B cell (primary cell): Measurements from ENCODE around the gene TBC1D2. TPM values are rescaled to one million over a fixed set of nuclear protein-coding genes. Genes with fewer than 3 reads are reported as not detected.

Experiments used
- ATAC-seq: fragments of 200-7000 bp; cut with Tn5 transposase; one replicate; pipeline ENCODE4 v1.10.0; 2021; ENCODE audit warnings: low read depth, mild to moderate bottlenecking, moderate number of reproducible peaks, moderate library complexity
- CTCF ChIA-PET: fragments of 350-600 bp; sonication (Branson Sonifier 250); formaldehyde crosslinking; loops from one replicate; lab custom pipeline; 2021; ENCODE audit warnings: antibody characterized with exemption, inconsistent platforms; lab: Charles Lee
- POLR2A ChIA-PET: fragments of 350-600 bp; sonication (Branson Sonifier 250); formaldehyde crosslinking; loops from one replicate; lab custom pipeline; 2021; ENCODE audit warnings: antibody characterized with exemption; lab: Charles Lee
- DNase-seq: peaks from one replicate; pipeline ENCODE4 v3.0.0; 2013
- H2AFZ ChIP-seq: 2 replicates; pipeline ENCODE4 v1.6.1; 2012; ENCODE audit warnings: mild to moderate bottlenecking, low read depth, low read length; ENCODE audit not compliant: insufficient read depth, poor library complexity, severe bottlenecking
- H3K27ac ChIP-seq, 2 donors: 1 replicate in 1 of 2; 2 replicates in 1 of 2; pipeline ENCODE4 v1.5.1; 2012 to 2013; ENCODE audit warnings: low read length in 2 of 2, mild to moderate bottlenecking in 2 of 2, moderate library complexity in 1 of 2
- H3K27me3 ChIP-seq, 4 experiments: fragments of 200-600 bp in 1 of 4; sonication (generic) in 1 of 4; replicated peaks in 1 of 4; 1 replicate in 2 of 4; 2 replicates in 2 of 4; pipeline versions ENCODE4 v1.6.1 to v1.7.0; 2013 to 2016; ENCODE audit warnings: low read length in 3 of 4, mild to moderate bottlenecking in 2 of 4, mixed read lengths in 1 of 4, moderate library complexity in 1 of 4; ENCODE audit not compliant: insufficient read depth in 4 of 4, control insufficient read depth in 3 of 4; ENCODE audit errors: control extremely low read depth in 1 of 4
- H3K36me3 ChIP-seq, 2 experiments: replicated peaks in 1 of 2; 1 replicate in 1 of 2; 2 replicates in 1 of 2; pipeline versions ENCODE4 v1.6.1 to v1.7.1; 2013; ENCODE audit warnings: low read length in 1 of 2; ENCODE audit not compliant: insufficient read depth in 2 of 2, control insufficient read depth in 1 of 2; ENCODE audit errors: control extremely low read depth in 1 of 2, extremely low read depth in 1 of 2
- H3K4me1 ChIP-seq, 2 donors: fragments of 200-600 bp in 1 of 2; sonication (generic) in 1 of 2; 1 replicate in 1 of 2; 2 replicates in 1 of 2; pipeline versions ENCODE4 v1.5.1 to v1.6.1; 2013 to 2017; ENCODE audit warnings: low read length in 2 of 2; ENCODE audit not compliant: control insufficient read depth in 2 of 2, insufficient read depth in 2 of 2
- H3K4me2 ChIP-seq: replicated peaks from 2 replicates; pipeline ENCODE3; 2012; ENCODE audit warnings: mild to moderate bottlenecking, low read depth, low read length; ENCODE audit not compliant: poor library complexity, severe bottlenecking
- H3K4me3 ChIP-seq, 5 experiments: fragments of 200-600 bp in 1 of 5; sonication (generic) in 1 of 5; 1 replicate in 3 of 5; 2 replicates in 2 of 5; pipeline versions ENCODE4 v1.5.1 to v1.7.0; 2011 to 2016; ENCODE audit warnings: low read length in 4 of 5, mild to moderate bottlenecking in 4 of 5, low read depth in 2 of 5, control low read depth in 1 of 5, moderate library complexity in 1 of 5; ENCODE audit not compliant: insufficient read depth in 1 of 5; ENCODE audit errors: control extremely low read depth in 1 of 5, extremely low read depth in 1 of 5
- H3K79me2 ChIP-seq: fragments of 200-600 bp; sonication (generic); one replicate; pipeline ENCODE4 v1.6.0; 2016; ENCODE audit warnings: low read length; ENCODE audit not compliant: control insufficient read depth, insufficient read depth
- H3K9ac ChIP-seq: fragments of 200-600 bp; sonication (generic); 2 replicates; pipeline ENCODE4 v1.6.1; 2017; ENCODE audit warnings: mild to moderate bottlenecking, low read length, moderate library complexity
- H3K9me3 ChIP-seq, 3 donors: one replicate each; pipeline versions ENCODE4 v1.6.1 to v1.7.1; 2013; ENCODE audit warnings: low read length in 2 of 3; ENCODE audit not compliant: control insufficient read depth in 2 of 3, insufficient read depth in 1 of 3; ENCODE audit errors: control extremely low read depth in 1 of 3
- H4K20me1 ChIP-seq: 2 replicates; pipeline ENCODE4 v1.6.0; 2012; ENCODE audit warnings: mild to moderate bottlenecking, low read length; ENCODE audit not compliant: insufficient read depth, control insufficient read depth, poor library complexity, severe bottlenecking
- H3K27ac Mint-ChIP-seq: one replicate; pipeline ENCODE4 v1.8.0; 2021; ENCODE audit warnings: mixed read lengths
- H3K27me3 Mint-ChIP-seq: one replicate; pipeline ENCODE4 v1.8.0; 2021; ENCODE audit warnings: mixed read lengths
- H3K4me1 Mint-ChIP-seq: one replicate; pipeline ENCODE4 v1.8.0; 2021; ENCODE audit warnings: mixed read lengths
- H3K4me3 Mint-ChIP-seq: one replicate; pipeline ENCODE4 v1.8.0; 2021; ENCODE audit warnings: mixed read lengths
- H3K9me3 Mint-ChIP-seq: one replicate; pipeline ENCODE4 v1.8.0; 2022; ENCODE audit warnings: mixed read lengths; ENCODE audit not compliant: insufficient read depth
- CTCF ChIP-seq: fragments of 200-600 bp; IDR thresholded peaks from one replicate; pipeline ENCODE4 v1.8.0; 2022; ENCODE audit warnings: antibody characterized with exemption, mild to moderate bottlenecking
- EZH2 ChIP-seq: IDR thresholded peaks from 2 replicates; pipeline ENCODE4 v1.6.1; 2012; ENCODE audit warnings: borderline replicate concordance, low read depth, mild to moderate bottlenecking, moderate library complexity, low read length; ENCODE audit not compliant: insufficient read depth, poor library complexity, severe bottlenecking
- WGBS: methylation state at CpG from one replicate; pipeline ENCODE4 v1.1.5; 2013; ENCODE audit warnings: missing lambda C conversion rate; ENCODE audit not compliant: insufficient coverage; 5-methylcytosine and 5-hydroxymethylcytosine counted together
- intact Hi-C: fragments of 100-400 bp; cut with micrococcal nuclease; formaldehyde crosslinking; loops from one replicate; pipeline ENCODE4 v1.10.0; 2022
- polyA plus RNA-seq: library from polyadenylated mRNA; depleted of rRNA; stranded (reverse); fragments of >200 nt; gene quantifications from 2 replicates; pipeline ENCODE4 v1.2.3, GENCODE V29; 2012
- total RNA-seq, 2 donors: library from RNA; stranded (reverse); fragments of 120-200 nt in 1 of 2; gene quantifications; 1 replicate in 1 of 2; 2 replicates in 1 of 2; pipeline versions ENCODE4 v1.2.3 to v1.2.4, GENCODE V29; 2013 to 2022

The TBC1D2 gene
- total and polyA plus RNA-seq, 2 donors (not counting 1 experiment from before 2014, with no cell fraction given) = 5.0 to 5.3 TPM

GRCh38 chr9:98159301-98159700 is 96.1 kb downstream of the TBC1D2 start:
- H3K27ac Mint-ChIP-seq = peak overlapping the region; percentile 15

More at GRCh38 chr9:98159301-98159700, 96.1 kb downstream of the TBC1D2 start:
- H3K4me3 ChIP-seq = no peak overlapping the region
- H3K9ac ChIP-seq = no peak overlapping the region
- no peak for ATAC-seq
- no peaks in the 10 kb centered on the region for H3K27me3 ChIP-seq
- H4K20me1 ChIP-seq = no peaks in the 10 kb centered on the region
- 96% methylated on average over 5 of the region's 5 CpGs for WGBS
- no peaks in the 10 kb centered on the region for H3K79me2 ChIP-seq
- no peak overlapping the region for H2AFZ ChIP-seq
- Mint-ChIP-seq H3K27me3 (no peaks in the 10 kb centered on the region), H3K4me1 (no peaks in the 10 kb centered on the region), H3K4me3 (no peak overlapping the region), H3K9me3 (no peaks in the 10 kb centered on the region)
- H3K9me3 ChIP-seq = no peaks in the 10 kb centered on the region
- CTCF ChIA-PET = no interaction called here
- no peaks in the 10 kb centered on the region for H3K4me1 ChIP-seq
- TF ChIP-seq EZH2 (no peak), CTCF (no peak)
- POLR2A ChIA-PET = no interaction called here
- H3K27ac ChIP-seq = no peak overlapping the region
- H3K36me3 ChIP-seq = no peaks in the 10 kb centered on the region
- intact Hi-C loops = no loop called here
- H3K4me2 ChIP-seq = no peak overlapping the region
- no peak for DNase-seq
